ENCODE measurements around the gene MC1R. TPM values are rescaled to one million over a fixed set of nuclear protein-coding genes. Genes with fewer than 3 reads are reported as not detected.

Gene MC1R
- total RNA-seq, 2 experiments from 2014 or later, result 6.7 to 6.9 TPM

DNA sequence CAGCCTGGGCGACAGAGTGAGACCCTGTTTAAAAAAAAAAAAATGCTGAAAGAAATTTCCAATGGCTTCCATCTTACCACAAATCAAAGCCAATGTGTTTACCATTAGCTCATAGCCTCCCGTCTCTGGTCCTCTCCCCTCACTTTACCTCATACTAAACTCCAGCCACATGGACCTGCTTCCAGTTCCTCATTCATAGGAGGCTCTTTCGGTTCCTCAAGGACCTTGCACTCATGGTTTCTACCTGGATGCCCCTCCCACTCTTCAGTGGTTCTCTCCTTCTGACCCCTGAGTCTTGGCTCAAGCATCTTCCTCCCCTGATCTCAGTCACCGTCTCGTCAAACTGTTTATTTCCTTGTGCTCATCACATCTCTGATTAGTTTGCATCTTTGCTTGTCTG, 26.1 kb downstream of the MC1R start:
- H3K4me1 ChIP-seq (ENCODE audit: insufficient read depth, low read length), result peaks cover 27% of the 10 kb centered on the region

GRCh38 chr16:89945654-89946053, 27.0 kb downstream of the MC1R start:
- Histone ChIP-seq H3K27ac (ENCODE audit: low read depth in 1 of 2, low read length in 2 of 2) (no peak overlapping the region), H3K9me3 (ENCODE audit: control insufficient read depth in 1 of 2, insufficient read depth in 1 of 2, low read length in 2 of 2) (no peaks in the 10 kb centered on the region), H3K4me3 (ENCODE audit: low read length) (no peak overlapping the region), H3K27me3 (ENCODE audit: control insufficient read depth in 1 of 2, insufficient read depth in 2 of 2, low read length in 2 of 2) (peaks cover 11 to 24% of the 10 kb centered on the region in 2 experiments), H3K4me1 (ENCODE audit: insufficient read depth, low read length) (peaks cover 31% of the 10 kb centered on the region), H3K36me3 (ENCODE audit: insufficient read depth, low read length) (no peaks in the 10 kb centered on the region)
- ATAC-seq (ENCODE audit: poor library complexity) (no peak), DNase-seq (no peak)
- Mint-ChIP-seq H3K9me3 (no peaks in the 10 kb centered on the region), H3K4me3 (no peak overlapping the region), H3K27me3 (peaks cover 22% of the 10 kb centered on the region), H3K4me1 (ENCODE audit: low read depth) (peaks cover 3% of the 10 kb centered on the region), H3K36me3 (ENCODE audit: low read depth) (no peaks in the 10 kb centered on the region), H3K27ac (no peak overlapping the region)
- intact Hi-C loops (cut with DNase I, micrococcal nuclease), result no loop called here
- TF ChIP-seq, protein P1, sequence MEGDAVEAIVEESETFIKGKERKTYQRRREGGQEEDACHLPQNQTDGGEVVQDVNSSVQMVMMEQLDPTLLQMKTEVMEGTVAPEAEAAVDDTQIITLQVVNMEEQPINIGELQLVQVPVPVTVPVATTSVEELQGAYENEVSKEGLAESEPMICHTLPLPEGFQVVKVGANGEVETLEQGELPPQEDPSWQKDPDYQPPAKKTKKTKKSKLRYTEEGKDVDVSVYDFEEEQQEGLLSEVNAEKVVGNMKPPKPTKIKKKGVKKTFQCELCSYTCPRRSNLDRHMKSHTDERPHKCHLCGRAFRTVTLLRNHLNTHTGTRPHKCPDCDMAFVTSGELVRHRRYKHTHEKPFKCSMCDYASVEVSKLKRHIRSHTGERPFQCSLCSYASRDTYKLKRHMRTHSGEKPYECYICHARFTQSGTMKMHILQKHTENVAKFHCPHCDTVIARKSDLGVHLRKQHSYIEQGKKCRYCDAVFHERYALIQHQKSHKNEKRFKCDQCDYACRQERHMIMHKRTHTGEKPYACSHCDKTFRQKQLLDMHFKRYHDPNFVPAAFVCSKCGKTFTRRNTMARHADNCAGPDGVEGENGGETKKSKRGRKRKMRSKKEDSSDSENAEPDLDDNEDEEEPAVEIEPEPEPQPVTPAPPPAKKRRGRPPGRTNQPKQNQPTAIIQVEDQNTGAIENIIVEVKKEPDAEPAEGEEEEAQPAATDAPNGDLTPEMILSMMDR (IDR thresholded peaks at IDR 0.05), result no peak
- CTCF ChIA-PET, result no interaction called here
- POLR2A ChIA-PET, result no interaction called here

More for the DNA sequence above, 26.1 kb downstream of the MC1R start:
- ATAC-seq (ENCODE audit: poor library complexity) (no peak), DNase-seq (no peak)
- H3K4me3 ChIP-seq (ENCODE audit: low read length), result no peak overlapping the region
- ChIA-PET CTCF (no interaction called here), POLR2A (no interaction called here)
- H3K27ac Mint-ChIP-seq, result no peak overlapping the region
- no peaks in the 10 kb centered on the region for H3K36me3 Mint-ChIP-seq (ENCODE audit: low read depth)
- peaks cover 22% of the 10 kb centered on the region for H3K27me3 Mint-ChIP-seq
- intact Hi-C loops (cut with DNase I, micrococcal nuclease), result no loop called here
- no peaks in the 10 kb centered on the region for H3K36me3 ChIP-seq (ENCODE audit: insufficient read depth, low read length)
- TF ChIP-seq, protein P1 (IDR thresholded peaks at IDR 0.05), result no peak
- H3K4me1 Mint-ChIP-seq (ENCODE audit: low read depth), result peaks cover 3% of the 10 kb centered on the region
- H3K27me3 ChIP-seq (ENCODE audit: control insufficient read depth in 1 of 2, insufficient read depth in 2 of 2, low read length in 2 of 2), result peaks cover 11 to 24% of the 10 kb centered on the region in 2 experiments
- H3K4me3 Mint-ChIP-seq, result no peak overlapping the region
- no peaks in the 10 kb centered on the region for H3K9me3 ChIP-seq (ENCODE audit: control insufficient read depth in 1 of 2, insufficient read depth in 1 of 2, low read length in 2 of 2)
- H3K27ac ChIP-seq (ENCODE audit: low read depth in 1 of 2, low read length in 2 of 2), result no peak overlapping the region
- H3K9me3 Mint-ChIP-seq, result no peaks in the 10 kb centered on the region

DNA sequence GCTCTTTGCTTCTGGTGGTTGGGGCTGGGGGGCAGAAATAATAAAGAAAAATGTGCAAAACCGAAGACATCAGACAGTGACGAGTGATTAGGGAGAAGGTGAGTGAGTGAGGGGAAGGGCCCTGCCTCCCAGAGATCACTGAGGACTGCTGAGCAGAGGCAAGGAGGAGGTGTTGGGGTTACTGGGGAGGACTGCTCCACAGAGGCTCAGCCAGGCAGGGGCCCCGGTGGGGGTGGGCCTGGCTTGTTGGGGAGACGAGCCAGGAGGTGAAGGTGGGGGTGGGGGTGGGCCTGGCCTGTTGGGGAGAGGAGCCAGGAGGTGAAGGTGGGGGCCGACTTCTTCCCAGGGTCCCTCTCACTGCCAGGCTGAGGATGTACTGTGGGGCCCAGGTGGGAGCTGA, 27.9 kb downstream of the MC1R start:
- no peak overlapping the region for H3K27ac Mint-ChIP-seq

More for the DNA sequence above, 27.9 kb downstream of the MC1R start:
- Histone ChIP-seq H3K36me3 (ENCODE audit: insufficient read depth, low read length) (no peaks in the 10 kb centered on the region), H3K27ac (ENCODE audit: low read depth in 1 of 2, low read length in 2 of 2) (no peak overlapping the region), H3K4me3 (ENCODE audit: low read length) (no peak overlapping the region), H3K27me3 (ENCODE audit: control insufficient read depth in 1 of 2, insufficient read depth in 2 of 2, low read length in 2 of 2) (peaks cover 11 to 24% of the 10 kb centered on the region in 2 experiments), H3K9me3 (ENCODE audit: control insufficient read depth in 1 of 2, insufficient read depth in 1 of 2, low read length in 2 of 2) (no peaks in the 10 kb centered on the region), H3K4me1 (ENCODE audit: insufficient read depth, low read length) (peaks cover 31% of the 10 kb centered on the region)
- intact Hi-C loops (cut with DNase I, micrococcal nuclease), result no loop called here
- ChIA-PET CTCF (no interaction called here), POLR2A (no interaction called here)
- DNase-seq, result no peak
- H3K27me3 Mint-ChIP-seq, result peaks cover 22% of the 10 kb centered on the region
- ATAC-seq (ENCODE audit: poor library complexity), result no peak
- H3K4me1 Mint-ChIP-seq (ENCODE audit: low read depth), result peaks cover 3% of the 10 kb centered on the region
- peak overlapping the region; percentile 73 for H3K4me3 Mint-ChIP-seq
- TF ChIP-seq, protein P1 (IDR thresholded peaks at IDR 0.05), result no peak
- H3K9me3 Mint-ChIP-seq, result no peaks in the 10 kb centered on the region
- H3K36me3 Mint-ChIP-seq (ENCODE audit: low read depth), result no peaks in the 10 kb centered on the region
